NCI-H2029 (cell line): ENCODE results near the gene PDAP1.
"Not testable (repeated sequence)": the region's sequence is repeated elsewhere in the genome, so short reads cannot be mapped to it uniquely, and the experiment has no call there.

ENCODE experiments used
- DNase-seq: peaks from one replicate; lab custom pipeline; 2025; lab: John Stamatoyannopoulos, UW

PDAP1 gene

DNA sequence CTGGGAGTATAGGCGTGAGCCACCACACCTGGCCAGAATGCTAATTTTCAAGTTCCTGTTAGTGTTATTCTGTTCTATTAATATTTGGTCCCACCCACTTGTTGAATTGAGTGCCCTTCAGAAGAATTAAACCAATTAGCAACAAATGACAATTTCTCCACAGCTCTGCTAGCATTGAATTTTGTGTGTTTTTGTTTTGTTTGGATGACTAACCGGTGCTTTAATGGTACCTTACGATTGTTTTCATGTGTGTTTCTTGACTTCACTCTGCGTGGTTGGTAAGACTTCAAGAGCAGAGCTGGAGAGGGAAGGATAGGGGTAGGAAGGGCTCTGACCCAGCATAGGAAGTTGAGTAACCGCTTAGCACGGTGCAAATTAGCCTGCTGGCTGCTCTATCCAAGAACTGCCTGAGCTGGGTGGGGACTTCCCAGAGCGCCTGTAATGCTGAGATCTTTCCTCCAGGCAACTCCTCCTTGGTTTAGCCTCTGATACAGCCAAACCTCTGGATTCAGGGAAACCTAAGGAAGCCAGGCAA lies 29.3 kb downstream of the PDAP1 start:
- no peak for DNase-seq

DNA sequence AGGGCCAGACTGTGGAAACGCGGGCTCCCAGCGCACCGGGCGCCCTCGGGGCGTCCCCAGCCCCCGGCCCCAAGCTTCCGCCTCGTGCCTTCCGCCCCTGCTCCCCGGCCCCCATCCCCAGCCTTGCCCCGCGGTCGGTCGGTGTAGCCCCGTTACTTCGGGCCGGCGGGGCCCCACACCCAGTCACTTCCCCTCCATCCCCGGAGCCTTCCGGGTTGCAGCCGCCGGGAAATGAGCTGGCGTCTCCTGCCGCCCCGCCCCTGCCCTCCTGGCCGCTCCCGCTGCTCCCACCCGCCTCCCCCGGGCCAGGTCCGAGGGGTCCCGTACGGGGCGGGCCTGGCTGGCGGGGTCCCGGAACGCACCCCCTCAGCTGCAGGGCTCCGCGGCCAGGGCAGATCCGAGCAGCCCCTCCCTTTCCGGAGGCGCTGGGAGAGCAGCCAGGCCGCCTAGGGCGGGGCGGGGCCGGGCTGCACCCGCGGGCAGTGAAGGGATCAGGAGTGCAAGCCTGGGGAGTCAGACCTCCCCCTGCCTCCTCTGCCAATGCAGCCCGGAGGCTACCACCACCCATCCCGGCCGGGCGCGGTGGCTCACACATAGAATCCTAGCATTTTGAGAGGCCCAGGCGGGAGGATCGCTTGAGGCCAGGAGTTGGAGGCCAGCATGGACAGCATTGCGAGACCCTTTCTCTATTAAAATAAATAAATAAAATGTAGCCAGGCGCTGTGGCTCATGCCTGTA lies 33.2 kb downstream of the PDAP1 start:
- peak; percentile 52 for DNase-seq

DNA sequence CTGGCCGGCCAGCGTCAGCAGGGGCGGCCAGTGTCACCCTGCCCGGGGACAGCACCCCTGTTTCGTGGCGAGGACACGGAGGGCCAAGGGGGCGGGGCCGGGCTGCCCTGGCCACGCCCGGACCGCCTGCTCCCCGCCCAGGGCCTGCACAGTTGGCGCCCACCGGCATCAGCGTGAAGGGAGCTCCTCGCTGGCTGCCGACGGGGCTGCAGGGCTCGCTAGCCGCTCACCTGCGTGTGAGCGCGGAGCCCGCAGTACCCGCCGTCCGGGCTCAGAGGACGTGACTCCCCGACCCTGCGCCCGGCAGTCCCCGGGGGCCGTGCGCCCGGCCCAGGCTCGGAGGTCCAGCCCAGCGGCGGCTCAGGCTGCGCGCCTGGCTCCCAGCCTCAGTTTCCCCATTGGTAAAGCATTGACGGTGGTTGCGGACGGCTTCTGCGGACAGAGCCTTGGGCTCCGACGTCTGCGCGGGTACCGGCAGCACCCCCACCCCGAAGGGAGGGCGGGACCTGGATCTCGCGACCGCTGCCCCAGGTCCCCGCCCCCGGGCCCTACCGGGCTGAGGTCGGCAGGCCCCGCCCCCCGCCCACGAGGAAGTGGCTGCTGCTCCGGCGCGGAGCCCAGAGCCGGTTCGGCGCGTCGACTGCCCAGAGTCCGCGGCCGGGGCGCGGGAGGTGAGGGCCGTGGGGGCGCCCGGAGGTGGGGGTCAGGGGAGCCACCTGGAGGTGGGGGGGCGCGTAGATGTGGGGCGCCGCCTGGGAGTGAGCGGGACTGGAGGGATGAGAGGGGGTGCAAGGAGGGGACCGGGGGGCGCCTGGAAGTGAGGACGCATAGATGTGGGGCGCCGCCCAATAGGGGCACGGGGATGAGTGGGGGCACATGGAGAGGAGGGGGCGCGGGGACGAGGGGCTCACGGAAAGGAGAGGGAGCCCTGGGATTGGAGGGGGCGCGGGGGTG lies 34.0 kb downstream of the PDAP1 start, which contains the start of gene ARPC1B:
TSS of gene ARPC1B (plus strand) at position 620 of the 954 bp plus-strand sequence. CDS start 10,985 bp downstream, outside the sequence.
- peak; percentile 73 for DNase-seq

DNA sequence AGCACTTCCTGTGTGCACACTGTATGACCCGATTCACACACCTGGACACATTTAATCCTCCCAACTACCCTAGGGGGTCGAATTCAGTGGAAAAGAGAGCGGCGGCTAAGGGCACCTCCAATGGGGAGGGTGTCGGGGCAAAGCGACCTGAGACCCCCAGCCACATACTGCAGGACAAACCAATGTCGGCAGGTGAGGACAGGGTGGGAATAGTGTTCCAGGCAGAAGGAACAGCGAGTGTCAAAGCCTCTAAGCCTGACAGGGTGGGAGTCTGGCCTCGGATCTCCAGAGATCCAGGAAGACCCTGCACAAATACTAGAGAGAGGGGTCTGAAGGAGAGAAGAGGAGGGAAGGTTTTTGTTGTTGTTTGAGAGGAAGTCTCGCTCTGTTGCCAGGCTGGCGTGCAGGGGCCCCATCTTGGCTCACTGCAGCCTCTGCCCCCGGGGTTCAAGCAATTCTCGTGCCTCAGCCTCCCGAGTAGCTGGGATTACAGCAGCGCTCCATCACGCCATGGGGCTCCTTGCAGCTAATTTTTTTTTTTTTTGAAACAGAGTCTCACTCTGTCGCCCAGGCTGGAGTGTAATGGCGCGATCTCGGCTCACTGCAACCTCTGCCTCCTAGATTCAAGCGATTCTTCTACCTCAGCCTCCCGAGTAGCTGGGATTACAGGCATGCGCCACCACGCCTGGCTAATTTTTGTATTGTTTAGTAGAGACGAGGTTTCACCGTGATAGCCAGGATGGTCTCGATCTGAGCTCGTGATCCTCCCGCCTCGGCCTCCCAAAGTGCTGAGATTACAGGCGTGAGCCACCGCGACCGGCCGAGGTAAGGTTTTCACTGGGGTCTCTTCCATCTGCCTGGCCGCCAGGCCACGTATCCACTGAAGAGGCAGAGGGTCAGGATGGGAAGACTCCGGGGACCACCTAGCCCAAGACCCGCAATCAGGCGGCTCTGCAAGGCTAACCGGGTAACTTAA lies 35.0 kb downstream of the PDAP1 start:
- no peak for DNase-seq

DNA sequence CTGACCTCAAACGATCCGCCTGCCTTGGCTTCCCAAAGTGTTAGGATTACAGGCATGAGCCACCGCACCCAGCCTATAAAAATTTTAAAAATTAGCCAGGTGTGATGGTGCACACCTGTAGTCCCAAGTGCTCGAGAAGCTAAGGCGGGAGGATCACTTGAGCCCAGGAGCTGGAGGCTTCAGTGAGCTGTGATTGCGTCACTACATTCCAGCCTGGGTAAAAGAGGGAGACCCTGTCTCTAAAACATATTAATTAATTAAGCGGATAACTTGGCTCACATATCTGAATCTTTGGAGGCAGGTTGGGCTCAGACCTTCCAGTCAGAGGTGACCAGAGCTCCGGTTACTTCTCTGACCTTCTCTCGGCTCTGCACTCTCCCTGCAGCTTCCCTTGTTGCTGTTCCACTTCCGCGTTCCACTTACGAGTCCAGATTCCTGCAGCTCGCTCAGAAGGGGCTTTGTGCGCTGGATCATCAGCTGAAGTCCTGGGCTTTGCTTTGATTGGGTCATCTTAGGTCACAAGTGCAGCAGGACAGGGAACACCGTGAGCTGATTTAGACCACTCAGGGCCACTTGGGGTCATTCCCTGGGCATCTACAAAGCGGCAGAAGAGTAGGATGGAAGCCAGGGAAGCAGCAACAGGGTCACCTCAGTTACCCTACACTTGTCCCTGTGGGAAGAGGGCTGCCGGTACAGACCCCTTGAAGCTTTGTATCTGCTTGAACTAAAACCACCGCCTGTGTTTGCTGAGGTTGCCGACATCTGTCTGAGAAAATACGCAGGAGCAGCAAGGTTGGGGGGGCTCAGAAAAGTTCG lies 35.9 kb downstream of the PDAP1 start:
- DNase-seq = peak; percentile 30

DNA sequence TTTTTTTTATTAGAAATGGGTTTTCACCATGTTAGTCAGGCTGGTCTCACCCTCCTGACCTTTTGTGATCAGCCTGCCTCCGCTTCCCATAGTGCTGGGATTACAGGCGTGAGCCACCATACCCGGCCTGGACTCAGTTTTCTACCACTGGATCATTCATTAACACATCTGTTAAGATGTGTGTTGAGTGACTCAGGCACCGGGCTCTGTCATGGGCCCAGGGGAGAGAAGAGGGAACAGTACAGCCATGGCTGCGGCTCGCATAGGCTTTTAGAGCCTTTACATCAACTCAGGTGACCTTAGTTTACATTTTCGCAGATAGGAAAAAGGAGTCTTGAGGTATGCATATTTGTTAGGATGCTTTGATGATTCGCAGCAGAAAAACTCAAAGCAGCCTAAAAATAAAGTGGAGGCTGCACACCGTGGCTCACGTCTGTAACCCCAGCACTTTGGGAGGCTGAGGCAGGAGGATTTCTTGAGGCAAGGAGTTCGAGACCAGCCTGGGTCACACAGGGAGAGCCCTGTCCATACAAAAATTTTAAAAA lies 36.9 kb downstream of the PDAP1 start:
- no peak for DNase-seq

DNA sequence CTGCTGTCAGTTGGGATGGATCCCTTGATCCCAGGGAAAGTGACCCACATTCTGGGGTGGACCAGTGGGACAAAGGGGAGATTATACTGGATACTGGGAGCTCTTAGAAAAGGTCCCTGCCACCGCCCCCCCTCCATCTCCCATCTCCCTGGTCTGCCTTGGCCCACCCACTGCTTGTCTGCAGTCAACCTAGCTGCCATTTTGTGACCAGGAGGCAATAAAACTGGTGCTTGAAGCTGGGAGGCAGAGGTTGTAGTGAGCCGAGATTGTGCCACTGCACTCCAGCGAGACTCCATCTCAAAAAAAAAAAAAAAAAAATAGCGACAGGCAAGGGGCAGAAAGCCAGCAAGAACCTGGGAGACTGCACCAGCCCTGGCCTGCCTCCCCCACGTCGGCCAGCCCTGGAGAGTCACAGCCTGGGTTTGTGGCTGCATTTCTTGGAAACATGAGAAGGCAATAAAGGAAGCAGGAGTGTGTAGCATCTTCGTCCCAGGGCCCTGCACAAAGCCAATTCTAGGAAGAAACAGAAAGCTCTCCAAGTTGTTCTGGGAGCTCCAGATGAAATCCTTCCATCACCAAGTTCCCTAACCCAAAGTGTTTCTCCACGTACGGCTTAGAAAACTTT lies 38.5 kb downstream of the PDAP1 start:
- no peak for DNase-seq

DNA sequence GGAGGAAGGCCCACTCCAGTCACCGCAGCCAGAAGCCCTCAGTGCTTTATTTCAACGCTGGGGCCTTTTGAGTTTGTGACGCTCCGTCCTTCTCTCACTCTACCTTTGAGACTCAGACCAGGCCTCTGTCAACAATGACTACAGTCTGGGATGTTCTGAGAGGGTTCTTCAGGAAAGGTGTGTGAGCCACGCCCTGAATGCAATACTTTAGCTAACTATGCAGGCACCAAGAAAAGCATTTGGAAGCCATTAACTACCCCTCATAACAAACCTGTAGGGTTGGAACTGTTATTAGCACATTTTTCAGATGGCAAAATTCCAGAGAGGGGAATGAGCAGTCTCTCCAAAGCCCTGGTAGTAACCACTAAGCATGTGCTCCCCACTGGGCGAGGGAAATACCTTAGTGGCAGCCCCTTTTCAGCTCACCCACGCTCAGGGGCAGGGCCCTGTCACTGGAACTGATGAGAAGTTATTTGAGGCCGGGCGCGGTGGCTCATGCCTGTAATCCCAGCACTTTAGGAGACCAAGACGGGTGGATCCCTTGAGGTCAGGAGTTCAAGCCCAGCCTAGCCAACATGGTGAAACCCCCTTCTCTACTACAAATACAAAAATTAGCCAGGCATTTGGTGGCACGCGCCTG lies 39.5 kb downstream of the PDAP1 start:
- DNase-seq = no peak

DNA sequence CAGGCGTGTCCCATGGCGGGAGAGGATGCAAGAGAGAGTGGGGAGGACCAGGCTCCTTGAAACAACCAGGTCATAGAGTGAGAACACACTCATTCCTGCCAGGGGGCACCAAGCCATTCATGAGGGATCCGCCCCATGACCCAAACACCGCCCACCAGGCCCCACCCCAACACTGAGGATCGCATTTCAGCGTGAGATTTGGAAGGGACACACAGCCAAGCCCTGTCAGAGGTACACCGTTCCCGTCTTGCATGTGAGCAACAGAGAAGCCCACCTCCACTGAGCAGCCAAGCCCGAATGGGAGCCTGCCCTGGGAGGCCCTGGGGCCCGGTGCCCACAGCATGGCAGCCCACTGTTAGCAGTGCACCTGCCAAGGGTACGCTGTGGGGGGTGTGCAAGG lies 41.8 kb downstream of the PDAP1 start:
- no peak for DNase-seq

DNA sequence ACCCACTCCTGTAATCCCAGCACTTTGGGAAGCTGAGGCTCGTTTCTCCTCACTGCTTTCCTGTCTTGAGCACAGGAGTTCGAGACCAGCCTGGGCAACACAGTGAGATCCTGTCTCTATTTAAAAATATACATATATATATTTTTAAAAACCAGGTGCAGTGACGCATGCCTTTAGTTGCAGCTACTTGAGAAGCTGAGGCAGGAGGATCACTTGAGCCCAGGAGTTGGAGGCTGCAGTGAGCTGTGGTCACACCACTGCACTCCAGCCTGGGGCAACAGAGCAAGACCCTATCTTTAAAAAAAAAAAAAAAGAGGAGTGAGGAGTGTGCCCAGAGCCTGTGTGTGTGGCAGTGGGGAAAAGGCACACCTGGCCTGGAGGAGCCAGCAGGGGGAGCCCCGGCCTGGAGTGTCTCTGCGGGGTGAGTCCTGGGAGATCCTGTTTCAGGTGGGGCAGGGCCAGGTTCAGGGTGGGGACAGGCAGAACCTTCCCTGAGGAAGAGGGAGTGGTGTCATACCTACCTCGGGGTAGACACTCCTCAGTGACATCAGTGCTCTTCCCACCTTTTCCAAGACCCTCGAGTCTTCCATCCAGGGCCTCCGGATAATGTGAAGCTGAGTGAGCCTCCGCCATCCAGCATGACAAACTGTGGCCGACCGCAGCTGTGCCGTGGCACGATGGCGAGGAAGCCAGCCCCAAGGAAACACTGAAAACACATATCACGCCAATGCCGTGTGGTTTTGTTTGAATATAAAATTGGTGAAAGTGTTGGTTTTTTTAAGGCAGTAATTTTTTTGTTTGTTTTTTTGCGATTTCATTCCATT lies 42.9 kb downstream of the PDAP1 start:
- DNase-seq = no peak

DNA sequence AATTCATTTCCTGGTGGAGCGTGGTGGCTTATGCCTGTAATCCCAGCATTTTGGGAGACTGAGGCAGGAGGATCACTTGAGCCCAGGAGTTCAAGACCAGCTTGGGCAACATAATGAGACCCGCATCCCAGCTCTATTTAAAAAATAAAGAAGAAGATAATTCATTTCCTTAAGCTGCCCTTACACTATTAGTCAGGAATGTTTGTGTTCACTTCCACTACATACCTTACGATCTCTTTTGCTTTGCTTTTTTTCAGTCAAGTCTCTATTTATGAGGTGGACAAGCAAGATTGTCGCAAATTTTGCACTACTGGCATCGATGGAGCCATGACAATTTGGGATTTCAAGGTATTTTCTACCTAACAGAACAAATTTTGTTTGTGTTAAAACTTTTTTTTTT lies 45.1 kb downstream of the PDAP1 start:
- DNase-seq = no peak

DNA sequence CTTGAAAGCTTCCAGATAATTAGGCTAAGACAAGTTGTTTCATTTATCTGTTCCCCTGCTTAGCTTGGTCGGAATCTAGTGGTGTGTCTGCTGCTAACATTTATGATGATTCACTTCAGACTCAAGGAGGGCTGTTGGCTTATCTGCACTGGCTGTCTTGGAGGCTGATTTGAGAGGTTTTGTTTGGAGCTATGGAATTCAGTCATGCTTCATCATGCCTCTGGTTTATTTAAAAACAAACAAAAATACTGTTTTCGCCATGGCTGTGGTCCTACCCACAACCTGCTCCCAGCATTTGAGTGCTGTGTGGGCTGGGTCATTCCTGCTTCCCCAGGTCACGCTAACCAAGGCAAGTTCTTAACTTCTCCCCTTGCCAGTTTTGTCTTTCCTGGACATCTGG lies 45.6 kb downstream of the PDAP1 start:
- DNase-seq = no peak

DNA sequence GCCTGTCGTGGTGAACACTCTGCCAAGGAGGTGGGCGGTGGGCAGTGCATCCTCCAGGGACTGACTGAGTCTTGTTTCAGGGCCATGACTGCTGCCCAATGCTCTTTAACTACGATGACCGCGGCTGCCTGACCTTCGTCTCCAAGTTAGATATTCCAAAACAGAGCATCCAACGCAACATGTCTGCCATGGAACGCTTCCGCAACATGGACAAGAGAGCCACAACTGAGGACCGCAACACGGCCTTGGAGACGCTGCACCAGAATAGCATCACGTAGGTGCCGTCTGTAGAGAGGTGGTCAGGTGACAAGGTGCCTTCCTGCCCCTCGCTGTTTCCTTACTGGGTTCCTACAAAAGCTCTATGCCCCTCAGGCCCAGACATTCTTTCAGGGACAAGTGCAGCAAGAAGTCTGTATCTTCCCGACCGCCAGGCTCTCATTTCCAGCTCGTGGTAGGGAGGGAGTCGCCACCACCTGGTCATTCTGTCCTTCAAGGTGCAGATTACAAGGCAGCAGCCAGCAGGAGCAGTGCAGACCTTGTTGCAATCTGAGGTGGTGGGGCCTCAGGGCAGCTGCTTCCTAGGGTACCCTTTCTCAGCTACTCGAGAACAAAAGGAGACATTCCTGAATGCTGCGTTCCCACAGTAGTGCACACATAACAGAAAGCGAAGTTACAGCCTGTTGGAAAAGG lies 48.8 kb downstream of the PDAP1 start:
- no peak for DNase-seq

DNA sequence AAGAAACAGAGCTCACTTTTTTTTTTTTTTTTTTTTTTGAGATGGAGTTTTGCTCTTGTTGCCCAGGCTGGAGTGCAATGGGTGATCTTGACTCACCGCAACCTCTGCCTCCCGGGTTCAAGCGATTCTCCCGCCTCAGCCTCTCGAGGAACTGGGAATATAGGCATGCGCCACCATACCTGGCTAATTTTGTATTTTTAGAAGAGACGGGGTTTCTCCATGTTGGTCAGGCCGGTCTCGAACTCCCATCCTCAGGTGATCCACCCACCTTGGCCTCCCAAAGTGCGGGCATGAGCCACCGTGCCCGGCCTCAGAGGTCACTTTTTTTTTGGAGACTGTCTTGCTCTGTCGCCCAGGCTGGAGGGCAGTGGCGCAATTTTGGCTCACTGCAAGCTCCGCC lies 49.9 kb downstream of the PDAP1 start:
- not testable (repeated sequence) for DNase-seq

DNA sequence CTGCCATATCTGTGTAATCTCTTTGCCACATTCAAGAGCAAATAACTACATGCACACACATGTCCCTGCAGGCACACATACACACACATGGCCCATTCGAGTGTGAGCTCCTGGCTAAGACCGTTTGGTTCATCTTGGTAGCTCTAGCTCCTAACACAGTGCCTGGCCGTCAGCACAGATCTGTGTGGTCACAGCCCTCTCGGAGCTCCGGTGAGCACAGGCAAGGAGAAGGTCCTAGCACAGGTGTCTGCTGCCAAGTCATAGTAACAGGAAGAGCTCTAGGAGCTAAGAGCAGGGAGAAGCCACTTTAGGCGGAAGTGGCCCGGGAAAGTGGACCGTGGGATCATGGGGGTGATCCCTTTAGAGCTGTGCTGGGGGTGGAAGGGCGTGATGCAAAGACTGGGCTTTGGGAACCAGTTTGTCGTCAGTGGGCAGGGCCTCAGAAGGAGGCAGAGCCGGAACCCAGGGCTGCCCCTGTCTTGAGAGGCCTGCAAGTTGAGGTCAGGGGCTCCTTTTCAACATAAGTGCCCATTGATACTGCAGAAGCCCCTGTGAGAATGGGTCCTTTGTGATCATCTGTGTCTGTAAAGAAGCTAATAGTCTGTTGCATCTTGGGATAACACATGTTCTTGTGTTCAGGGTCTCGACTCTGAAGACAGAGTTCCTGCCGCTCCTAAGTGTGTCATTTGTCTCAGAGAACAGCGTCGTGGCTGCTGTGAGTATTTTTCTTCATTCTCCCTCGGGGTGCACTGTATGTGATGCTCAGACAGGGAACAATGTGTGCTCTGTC lies 50.5 kb downstream of the PDAP1 start:
- DNase-seq = no peak

DNA sequence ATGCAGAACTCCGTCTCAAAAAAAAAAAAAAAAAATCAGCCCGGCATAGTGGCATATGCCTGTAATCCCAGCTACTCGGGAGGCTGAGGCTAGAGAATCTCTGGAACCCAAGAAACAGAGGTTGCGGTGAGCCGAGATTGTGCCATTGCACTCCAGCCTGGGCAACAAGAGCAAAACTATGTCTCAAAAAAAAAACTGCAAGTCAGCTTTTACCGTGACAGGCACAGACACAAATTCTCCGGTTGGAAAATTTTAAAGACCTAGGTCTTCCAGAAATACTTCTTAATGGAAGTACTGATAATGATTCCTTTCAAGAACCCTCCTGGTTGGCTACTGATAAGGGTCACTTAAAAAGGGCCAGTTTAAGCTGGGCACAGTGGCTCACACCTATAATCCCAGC lies 53.3 kb downstream of the PDAP1 start:
- DNase-seq = no peak

DNA sequence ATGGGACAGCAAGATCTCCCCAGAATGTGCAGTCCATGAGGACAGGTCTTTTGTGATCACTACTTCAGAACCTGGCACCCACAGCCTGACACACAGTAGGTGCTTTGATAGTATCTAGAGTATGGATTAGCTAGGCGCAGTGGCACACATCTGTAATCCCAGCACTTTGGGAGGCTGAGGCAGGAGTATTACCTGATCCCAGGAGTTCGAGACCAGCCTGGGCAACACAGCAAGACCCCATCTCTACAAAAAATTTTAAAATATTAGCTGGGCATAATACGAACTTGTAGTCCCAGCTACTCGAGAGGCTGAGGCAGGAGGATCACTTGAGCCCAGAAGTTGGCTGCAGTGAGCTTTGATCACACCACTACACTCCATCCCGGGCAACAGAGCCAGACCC lies 56.1 kb downstream of the PDAP1 start:
- DNase-seq = no peak
